ENCODE results near the gene SSX2IP.
"Not testable (repeated sequence)": the region's sequence is repeated elsewhere in the genome, so short reads cannot be mapped to it uniquely, and the experiment has no call there.

SSX2IP gene

DNA sequence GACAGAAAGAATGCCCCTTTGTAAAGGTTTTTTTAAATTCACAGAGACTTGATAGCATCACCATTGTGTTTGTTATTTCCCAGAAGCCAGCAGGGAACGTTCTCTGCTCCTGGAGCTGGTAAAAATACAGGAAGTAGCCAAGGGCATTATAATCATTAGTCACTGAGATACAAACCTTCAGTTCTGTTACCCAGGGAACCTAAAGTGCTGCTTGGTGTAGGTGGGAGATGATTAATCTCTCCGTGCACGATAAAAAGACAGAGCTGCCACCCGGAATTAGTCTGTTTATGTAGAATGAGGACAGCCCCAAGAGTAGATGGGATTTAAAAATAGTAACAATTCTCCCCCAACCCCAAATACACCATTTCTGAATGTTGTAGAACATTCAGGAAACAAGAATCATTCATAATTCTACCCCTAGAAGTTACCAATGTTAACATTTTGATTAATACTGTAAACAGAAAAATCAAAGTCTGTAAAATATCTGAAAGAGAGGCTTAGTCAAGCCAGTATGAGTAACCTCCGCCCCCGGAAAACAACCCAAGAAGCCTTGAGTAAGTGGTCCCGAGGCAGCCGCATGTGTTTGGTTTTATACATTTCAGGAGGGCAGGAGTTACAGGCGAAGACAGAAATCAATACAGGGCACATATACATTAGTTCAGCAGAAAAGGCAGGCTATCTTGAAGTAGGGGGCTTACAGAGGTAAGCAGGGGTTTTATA, 70.7 kb downstream of the SSX2IP start:
- no peak for DNase-seq (ENCODE audit: low read depth, low spot score)

DNA sequence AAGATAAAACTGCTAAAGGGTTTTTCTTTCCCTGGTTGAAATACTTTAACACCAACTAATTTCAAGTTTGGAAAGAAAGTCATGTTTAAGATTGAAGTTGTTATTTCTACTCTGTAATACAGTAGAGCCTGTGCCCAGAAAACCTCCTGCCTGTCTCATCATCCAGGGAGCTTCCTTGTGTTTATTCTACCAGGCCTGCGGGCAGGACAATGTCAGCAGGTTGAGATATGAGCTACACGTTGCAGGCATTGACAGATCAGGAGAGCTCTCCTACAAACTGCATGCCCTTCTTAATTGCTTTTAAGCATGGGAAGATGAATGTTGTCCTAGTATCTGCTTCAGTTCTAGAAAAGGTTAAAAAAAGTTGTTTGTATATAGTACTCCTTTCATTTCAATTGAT, 72.9 kb downstream of the SSX2IP start:
- DNase-seq (ENCODE audit: low read depth, low spot score): no peak

DNA sequence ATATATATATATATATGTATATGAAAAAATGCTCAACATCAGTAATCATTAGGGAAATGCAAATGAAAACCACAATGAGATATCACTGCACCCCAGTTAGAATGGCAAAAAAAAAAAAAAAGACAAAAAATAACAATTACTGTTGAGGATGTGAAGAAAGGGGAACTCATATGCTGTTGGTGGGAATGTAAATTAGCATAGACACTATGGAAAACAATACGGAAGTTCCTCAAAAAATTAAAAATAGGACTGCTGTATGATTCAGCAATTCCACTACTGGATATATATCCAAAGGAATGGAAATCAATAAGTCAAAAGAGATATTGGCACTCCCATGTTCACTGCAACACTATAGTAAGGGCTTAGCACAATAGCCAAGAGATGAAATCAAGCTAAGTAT, 74.5 kb downstream of the SSX2IP start:
- DNase-seq (ENCODE audit: low read depth, low spot score): no peak

DNA sequence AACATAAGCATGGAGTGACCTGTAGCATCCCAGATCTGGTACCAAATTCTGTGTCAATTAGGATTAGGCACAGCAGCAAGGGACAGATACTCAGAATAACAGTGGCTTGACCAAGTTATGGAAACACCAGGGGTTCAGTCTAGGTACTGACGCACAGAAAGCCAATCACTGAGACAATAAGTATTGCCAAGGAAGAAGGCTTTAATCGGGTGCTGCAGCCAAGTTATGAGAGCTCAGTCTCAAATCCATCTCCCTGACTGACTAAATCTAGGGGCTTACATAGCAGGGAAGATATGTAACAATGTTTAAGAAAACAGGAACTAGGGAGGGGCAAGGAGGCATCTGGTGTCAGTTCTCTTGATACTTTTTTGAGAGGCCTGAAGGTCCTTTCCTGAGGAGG, 76.4 kb downstream of the SSX2IP start:
- DNase-seq (ENCODE audit: low read depth, low spot score): no peak

DNA sequence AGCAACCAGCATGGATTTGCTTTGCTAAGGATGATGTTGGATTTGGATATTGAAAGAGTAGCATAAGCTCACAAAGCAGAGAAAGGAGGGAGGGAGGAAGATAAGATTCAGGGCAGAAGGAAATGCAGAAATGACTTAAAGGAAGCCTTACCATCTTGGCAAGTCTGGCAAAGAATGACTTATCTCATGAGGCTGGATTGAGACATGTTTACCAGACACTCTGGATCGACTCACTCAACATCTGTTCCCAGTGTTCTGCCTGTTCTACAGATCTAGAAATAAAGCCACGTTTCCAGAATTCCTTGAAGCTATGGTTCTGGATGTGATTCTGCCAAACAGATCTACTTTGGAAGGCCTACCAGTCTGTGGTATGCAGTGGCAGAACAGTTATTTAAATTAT, 77.2 kb downstream of the SSX2IP start:
- DNase-seq (ENCODE audit: low read depth, low spot score): no peak

DNA sequence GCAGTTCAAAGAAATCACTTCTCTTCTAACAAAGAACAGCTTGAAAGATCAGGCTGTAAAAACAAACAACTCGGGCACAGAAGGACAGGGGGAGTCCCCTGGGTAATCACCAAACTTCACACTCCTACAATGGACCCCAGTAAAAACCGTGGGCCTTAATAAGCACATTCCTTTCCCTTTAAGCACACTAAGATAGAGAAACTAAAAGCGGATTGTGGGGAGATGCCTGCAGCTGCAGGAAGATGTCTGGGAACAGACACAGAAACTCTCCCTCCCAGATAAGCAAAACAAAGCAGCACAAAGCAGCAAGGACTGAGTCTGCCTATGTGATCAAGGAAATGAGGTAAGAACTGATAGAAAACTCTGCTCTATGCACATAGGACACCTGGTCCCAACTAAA, 78.5 kb downstream of the SSX2IP start:
- no peak for DNase-seq (ENCODE audit: low read depth, low spot score)

DNA sequence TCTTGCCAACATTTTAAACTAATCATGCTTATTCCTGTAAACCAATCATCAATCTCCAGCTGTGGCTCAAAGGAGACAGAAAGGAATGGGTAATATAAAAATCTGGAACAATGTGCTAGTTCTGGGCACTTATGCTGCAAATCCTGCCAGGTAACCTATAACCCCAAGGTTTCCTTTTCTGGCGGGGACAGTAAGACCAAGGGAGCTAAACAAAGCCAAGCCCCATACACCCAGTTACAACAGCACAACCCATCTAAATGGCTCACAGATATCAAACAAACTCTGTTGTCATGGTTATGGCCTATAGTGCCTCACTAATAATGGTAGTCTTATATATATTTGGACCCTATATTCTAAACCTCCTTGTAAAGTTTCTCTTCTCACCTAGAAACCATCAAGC, 79.2 kb downstream of the SSX2IP start:
- DNase-seq (ENCODE audit: low read depth, low spot score): no peak

DNA sequence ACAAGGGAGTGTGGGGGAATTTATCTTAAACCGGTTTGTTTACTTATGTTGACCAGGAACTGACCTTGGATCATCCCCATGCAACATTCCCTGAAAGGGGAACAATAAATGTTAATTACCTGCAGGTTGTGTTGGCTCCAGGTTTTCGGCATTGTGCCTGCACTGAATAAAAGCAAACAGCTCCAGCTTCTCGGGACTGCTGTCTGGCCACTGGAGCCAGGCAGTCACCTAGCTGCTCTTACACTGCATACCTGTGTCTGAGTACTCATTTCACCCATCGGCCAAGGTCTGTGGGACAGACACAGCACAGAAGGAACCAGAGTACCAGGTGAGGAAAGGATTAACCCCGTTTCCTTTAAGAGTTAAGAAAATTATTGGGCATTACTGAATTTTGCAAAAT, 83.3 kb downstream of the SSX2IP start:
- DNase-seq (ENCODE audit: low read depth, low spot score): no peak

DNA sequence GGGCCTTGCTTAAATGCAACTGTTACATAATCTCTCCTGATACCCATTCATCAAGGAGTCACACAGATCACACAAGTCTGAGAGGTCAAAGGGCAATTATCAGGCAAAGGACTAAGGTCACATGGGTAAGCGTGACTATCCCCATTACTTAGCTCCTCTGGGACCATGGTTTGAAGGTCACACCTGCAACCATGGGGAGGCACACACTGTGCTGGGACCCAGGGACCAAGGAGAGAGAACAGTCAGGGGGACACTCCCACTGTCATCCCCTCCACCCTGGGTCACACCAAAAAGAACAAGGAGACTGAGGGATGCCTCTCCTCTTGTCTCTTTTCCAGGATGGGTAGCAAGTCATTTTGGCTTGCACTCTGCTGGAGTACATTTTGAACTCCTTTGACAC, 85.1 kb downstream of the SSX2IP start:
- no peak for DNase-seq (ENCODE audit: low read depth, low spot score)

DNA sequence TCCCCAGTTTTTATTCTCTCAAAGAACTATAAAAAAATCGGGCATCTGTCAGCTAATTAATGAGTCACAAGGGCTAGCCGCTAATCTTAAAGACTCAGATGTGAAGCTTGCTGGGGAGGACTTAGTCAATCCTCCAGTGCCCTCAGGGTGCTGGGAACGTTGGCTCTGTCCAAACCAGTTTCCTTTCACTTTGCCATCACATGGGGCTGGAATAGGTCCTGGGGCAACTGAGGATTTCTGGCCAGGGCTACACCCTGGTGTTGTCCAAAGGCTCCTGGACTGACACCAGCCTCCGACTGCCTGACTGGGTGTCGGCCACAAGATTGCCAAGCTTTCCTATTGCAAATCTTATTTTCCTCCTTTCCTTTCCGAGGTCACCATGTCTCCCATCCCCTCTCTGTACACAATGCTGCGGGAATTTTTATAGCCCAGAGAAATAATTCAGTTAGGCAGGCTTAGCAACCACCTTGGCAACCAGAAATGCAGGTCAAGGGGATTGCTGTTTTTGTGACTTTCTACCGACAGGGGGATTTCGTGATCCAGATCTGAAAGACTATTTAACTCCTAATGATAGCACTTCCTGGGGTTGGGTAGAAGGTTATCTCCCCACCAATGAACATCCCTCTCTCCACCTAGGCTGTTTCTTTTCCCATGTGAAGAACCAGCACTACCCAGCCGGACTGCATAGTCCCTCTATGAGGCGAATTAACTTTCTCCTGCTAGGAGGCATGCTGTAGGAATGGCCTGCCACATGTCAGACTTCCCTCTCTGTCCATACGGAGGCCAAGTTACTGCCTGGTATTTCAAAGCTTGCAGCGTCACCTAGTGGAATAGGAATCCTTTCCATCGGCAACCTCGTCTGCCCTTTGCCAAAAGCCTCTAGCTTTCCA, 86.1 kb downstream of the SSX2IP start:
- DNase-seq (ENCODE audit: low read depth, low spot score): no peak

DNA sequence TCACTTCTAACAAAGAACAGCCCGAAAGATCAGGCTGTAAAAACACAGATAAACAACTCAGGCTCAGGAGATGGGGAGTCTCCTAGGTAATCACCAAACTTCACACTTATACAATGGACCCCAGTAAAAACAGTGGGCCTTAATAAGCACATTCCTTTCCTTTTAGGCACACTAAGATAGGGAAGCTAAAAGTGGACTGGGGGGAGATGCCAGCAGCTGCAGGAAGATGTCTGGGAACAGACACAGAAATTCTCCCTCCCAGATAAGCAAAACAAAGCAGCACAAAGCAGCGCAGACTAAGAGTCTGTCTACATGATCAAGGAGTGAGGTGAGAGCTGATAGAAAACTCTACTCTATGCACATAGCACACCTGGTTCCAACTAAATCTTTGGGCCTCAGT, 87.0 kb downstream of the SSX2IP start:
- no peak for DNase-seq (ENCODE audit: low read depth, low spot score)

DNA sequence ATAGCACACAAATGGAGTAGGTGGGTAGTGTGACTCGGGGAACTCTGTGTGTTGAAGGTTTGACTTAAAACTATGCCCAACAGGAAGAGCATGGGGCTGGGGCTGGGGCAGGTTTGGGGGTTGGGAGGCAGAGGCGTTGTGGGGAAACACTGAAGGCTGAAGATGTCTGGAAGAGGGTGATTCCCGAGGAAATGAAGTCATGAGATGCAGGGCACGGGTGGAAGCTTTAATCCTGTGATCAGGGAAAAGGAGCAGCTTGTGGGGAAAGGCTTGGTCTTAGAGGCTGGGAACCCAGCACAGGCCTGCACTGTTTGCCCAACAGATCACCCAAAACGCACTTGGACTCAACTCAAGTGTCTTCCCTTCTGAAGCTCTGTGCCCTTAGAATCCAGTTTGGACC, 89.5 kb downstream of the SSX2IP start:
- no peak for DNase-seq (ENCODE audit: low read depth, low spot score)

DNA sequence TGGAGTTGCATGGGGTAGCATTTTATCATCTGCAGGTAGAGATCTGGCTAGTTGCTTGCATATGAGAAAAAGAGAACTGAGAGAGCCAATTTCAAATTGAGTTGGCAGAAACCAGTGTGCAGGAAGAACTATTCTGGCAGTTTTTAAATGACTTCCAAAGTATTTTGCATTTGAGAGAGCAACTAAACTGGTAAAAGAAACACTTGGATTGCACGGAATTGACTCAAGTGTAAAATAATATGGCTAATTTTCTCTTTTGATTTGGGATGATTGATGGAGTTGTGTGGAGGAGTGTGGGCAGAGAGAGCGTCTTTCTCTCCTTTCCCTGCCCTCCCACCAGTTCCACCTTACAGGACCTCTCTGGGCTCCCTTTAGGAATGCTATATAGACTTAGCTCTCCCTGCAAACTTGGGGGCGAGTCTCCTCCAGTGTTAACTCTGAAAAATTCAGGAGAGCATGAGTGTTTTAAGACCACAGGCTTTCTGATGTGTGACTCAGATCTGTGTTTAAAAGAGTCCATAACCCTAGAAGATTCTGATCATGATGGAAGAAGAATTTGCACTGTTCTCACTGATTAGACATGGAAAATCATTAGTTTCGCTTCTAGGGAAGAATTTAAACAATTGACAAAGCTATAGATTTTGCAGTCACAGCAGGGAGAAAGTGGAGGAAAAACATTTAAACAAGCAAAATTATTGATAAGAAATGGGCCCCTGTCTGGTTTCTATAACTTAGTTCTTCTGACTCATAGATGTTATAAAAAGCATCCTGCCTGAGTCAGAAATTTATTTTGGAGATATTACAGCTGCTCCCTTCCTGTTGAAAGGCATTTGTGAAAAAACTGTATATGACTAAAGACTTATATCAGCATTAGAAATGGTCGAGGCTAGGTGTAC, 91.2 kb downstream of the SSX2IP start:
- no peak for DNase-seq (ENCODE audit: low read depth, low spot score)

DNA sequence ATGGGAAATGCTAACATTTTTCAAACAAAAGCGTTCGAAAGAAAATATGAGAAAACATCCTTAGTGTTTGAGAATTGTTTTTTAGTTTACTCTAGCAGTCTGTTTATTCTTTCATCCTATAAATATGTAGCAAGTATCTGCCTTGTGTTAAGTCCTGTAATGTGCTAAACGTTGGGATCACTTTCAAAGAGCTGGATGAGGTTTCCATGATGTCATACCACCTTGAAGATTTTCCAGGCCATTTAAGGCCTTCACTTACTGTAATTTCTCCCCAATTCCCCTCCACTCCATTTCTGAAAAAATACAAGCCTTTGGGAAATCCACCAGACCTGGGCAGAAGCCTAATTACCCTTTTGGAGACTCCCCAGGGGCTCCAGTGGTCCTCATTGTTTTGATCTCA, 91.8 kb downstream of the SSX2IP start:
- no peak for DNase-seq (ENCODE audit: low read depth, low spot score)

DNA sequence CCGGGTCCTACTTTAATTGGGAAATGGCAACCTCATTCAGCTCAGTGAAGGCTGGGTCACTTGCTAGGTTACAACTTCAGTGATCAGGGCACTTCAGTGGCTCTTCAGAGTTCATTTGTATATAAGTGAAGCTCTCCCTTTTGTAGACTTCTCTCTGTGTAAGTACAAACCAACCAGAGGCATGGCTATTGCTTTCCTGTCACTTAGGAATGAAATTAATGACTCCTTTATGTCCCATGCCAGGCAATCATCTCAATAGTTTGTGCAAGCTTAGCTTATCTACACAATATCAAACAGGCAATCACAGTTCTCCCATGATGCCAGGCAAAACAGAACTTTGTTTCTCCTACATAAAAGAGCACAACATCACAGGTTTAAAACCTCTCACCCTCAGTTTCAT, 93.2 kb downstream of the SSX2IP start:
- DNase-seq (ENCODE audit: low read depth, low spot score): no peak

DNA sequence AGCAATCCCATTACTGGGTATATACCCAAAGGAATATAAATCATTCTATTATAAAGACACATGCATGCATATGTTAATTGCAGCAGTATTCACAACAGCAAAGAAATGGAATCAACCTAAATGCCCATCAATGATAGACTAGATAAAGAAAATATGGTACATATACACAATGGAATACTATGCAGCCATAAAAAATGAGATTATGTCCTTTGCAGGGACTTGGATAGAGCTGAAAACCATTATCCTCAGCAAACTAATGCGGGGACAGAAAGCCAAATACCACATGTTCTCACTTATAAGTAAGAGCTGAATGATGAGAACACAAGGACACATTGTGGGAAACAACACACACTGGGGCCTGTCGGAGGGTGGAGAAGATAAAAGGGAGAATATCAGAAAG, 95.3 kb downstream of the SSX2IP start:
- DNase-seq (ENCODE audit: low read depth, low spot score): not testable (repeated sequence)

Measured in brain pericyte (primary cell).